ENCODE data around the gene ZNF124. TPM values are rescaled to one million over a fixed set of nuclear protein-coding genes. Genes with fewer than 3 reads are reported as not detected.
"Not testable (repeated sequence)": the region's sequence is repeated elsewhere in the genome, so short reads cannot be mapped to it uniquely, and the experiment has no call there.

Gene ZNF124
- total RNA-seq, 2 donors from 2014 or later = 19.9 to 28.9 TPM

GRCh38 chr1:247146671-247147070 lies 25.1 kb downstream of the ZNF124 start:
- DNase-seq (ENCODE audit: low spot score) = no peak
- no peak for ATAC-seq (ENCODE audit: insufficient number of reproducible peaks, low FRiP score, low read depth)
- H3K9me3 ChIP-seq = peaks cover 80% of the 10 kb centered on the region

DNA sequence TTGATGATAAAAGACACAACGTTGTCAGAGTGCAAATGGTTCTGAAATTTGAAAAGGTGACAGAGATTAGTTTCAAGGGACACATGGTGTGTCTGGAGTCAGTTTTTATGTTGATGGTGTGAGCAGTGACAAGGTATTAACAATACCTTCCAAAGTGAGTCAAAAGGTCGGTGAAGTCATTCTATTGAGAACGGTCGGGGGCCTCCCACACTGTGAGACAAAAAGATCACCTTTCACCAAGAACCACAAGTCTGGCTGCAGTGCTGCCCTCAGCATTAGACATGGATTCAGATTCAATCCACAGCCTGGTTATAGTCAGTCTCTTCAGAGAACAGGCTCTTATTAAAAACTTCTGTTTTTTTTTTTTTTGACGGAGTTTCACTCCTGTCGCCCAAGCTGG lies 26.5 kb downstream of the ZNF124 start:
- no peak for TF ChIP-seq CTCF (IDR thresholded peaks at IDR 0.05)
- peaks cover 80% of the 10 kb centered on the region for H3K9me3 ChIP-seq
- H3K4me1 ChIP-seq (ENCODE audit: control insufficient read depth in 1 of 2, low read depth in 2 of 2) = no peaks in the 10 kb centered on the region
- no peak overlapping the region for H3K4me3 ChIP-seq
- no peak overlapping the region for H3K27ac ChIP-seq
- no peak for DNase-seq (ENCODE audit: low spot score)
- H3K27me3 ChIP-seq (replicated peaks; ENCODE audit: insufficient read depth) = no peaks in the 10 kb centered on the region
- no peak for ATAC-seq (ENCODE audit: insufficient number of reproducible peaks, low FRiP score, low read depth)
- H3K36me3 ChIP-seq = peaks cover 8% of the 10 kb centered on the region

More at GRCh38 chr1:247146671-247147070, 25.1 kb downstream of the ZNF124 start:
- Histone ChIP-seq H3K36me3 (peaks cover 8% of the 10 kb centered on the region), H3K4me1 (ENCODE audit: control insufficient read depth in 1 of 2, low read depth in 2 of 2) (no peaks in the 10 kb centered on the region), H3K4me3 (no peak overlapping the region), H3K27me3 (replicated peaks; ENCODE audit: insufficient read depth) (no peaks in the 10 kb centered on the region), H3K27ac (no peak overlapping the region)
- TF ChIP-seq CTCF (IDR thresholded peaks at IDR 0.05) = no peak

DNA sequence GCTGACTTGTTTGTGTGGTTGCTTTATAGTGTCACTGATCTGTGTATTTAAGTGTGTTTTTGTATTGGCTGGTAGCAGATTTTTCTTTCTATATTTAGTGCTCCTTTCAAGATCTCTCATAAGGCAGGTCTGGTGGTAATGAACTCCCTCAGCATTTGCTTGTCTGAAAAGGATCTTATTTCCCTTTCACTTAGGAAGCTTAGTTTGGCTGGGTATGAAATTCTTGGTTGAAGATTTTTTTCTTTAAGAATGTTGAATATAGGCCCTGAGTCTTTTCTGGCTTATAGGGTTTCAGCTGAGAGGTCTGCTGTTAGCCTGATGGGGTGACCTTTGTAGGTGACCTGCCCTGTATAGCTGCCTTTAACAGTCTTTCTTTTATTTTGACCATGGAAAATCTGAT lies 32.3 kb downstream of the ZNF124 start:
- H3K9me3 ChIP-seq = peaks cover 80% of the 10 kb centered on the region
- not testable (repeated sequence) for H3K4me3 ChIP-seq; H3K27ac ChIP-seq; H3K27me3 ChIP-seq (replicated peaks; ENCODE audit: insufficient read depth); DNase-seq (ENCODE audit: low spot score); H3K4me1 ChIP-seq (ENCODE audit: control insufficient read depth in 1 of 2, low read depth in 2 of 2); H3K36me3 ChIP-seq; ATAC-seq (ENCODE audit: insufficient number of reproducible peaks, low FRiP score, low read depth)

- no peak for TF ChIP-seq CTCF (IDR thresholded peaks at IDR 0.05)
- Histone ChIP-seq H3K27ac (no peak overlapping the region), H3K9me3 (peaks cover 48% of the 10 kb centered on the region), H3K27me3 (replicated peaks; ENCODE audit: insufficient read depth) (no peaks in the 10 kb centered on the region), H3K4me3 (no peak overlapping the region), H3K36me3 (peaks cover 4% of the 10 kb centered on the region), H3K4me1 (ENCODE audit: control insufficient read depth in 1 of 2, low read depth in 2 of 2) (no peaks in the 10 kb centered on the region)
- DNase-seq (ENCODE audit: low spot score) = no peak
- no peak for ATAC-seq (ENCODE audit: insufficient number of reproducible peaks, low FRiP score, low read depth)
These were observed 40.6 kb downstream of the ZNF124 start for GRCh38 chr1:247131236-247131635.

- not testable (repeated sequence) for DNase-seq (ENCODE audit: low spot score); H3K27me3 ChIP-seq (replicated peaks; ENCODE audit: insufficient read depth); H3K4me1 ChIP-seq (ENCODE audit: control insufficient read depth in 1 of 2, low read depth in 2 of 2); H3K36me3 ChIP-seq; ATAC-seq (ENCODE audit: insufficient number of reproducible peaks, low FRiP score, low read depth); H3K27ac ChIP-seq
- Histone ChIP-seq H3K9me3 (peaks cover 23% of the 10 kb centered on the region), H3K4me3 (peak overlapping the region; percentile 51)
These were observed 44.1 kb downstream of the ZNF124 start for GRCh38 chr1:247127519-247128282.

GRCh38 chr1:247126601-247127000 lies 45.2 kb downstream of the ZNF124 start:
- H3K9me3 ChIP-seq = peaks cover 13% of the 10 kb centered on the region
- ATAC-seq (ENCODE audit: insufficient number of reproducible peaks, low FRiP score, low read depth) = peak; percentile 35
- not testable (repeated sequence) for H3K4me3 ChIP-seq; H3K27me3 ChIP-seq (replicated peaks; ENCODE audit: insufficient read depth); H3K36me3 ChIP-seq; H3K4me1 ChIP-seq (ENCODE audit: control insufficient read depth in 1 of 2, low read depth in 2 of 2); H3K27ac ChIP-seq; DNase-seq (ENCODE audit: low spot score)

GRCh38 chr1:247126166-247126565 lies 45.7 kb downstream of the ZNF124 start:
- not testable (repeated sequence) for H3K27me3 ChIP-seq (replicated peaks; ENCODE audit: insufficient read depth); H3K4me1 ChIP-seq (ENCODE audit: control insufficient read depth in 1 of 2, low read depth in 2 of 2); H3K27ac ChIP-seq; H3K36me3 ChIP-seq; DNase-seq (ENCODE audit: low spot score); H3K4me3 ChIP-seq
- H3K9me3 ChIP-seq = peaks cover 11% of the 10 kb centered on the region
- peak; percentile 98 for ATAC-seq (ENCODE audit: insufficient number of reproducible peaks, low FRiP score, low read depth)

Measured in thoracic aorta (tissue), 2 donors.